GM23248 (cell line): Measurements from ENCODE around the gene CAB39.

ENCODE experiments used
- EZH2 ChIP-seq: fragments of 200-600 bp; sonication (generic); IDR thresholded peaks from 2 replicates; pipeline ENCODE4 v1.6.1; 2018; ENCODE audit warnings: antibody characterized with exemption, mild to moderate bottlenecking; ENCODE audit not compliant: insufficient read depth, poor library complexity, severe bottlenecking
- EZH2phosphoT487 ChIP-seq: fragments of 200-600 bp; sonication (generic); IDR thresholded peaks from 2 replicates; pipeline ENCODE4 v1.6.1; 2018; ENCODE audit warnings: antibody characterized with exemption, moderate library complexity, mild to moderate bottlenecking, low read depth; ENCODE audit not compliant: insufficient read depth

DNA sequence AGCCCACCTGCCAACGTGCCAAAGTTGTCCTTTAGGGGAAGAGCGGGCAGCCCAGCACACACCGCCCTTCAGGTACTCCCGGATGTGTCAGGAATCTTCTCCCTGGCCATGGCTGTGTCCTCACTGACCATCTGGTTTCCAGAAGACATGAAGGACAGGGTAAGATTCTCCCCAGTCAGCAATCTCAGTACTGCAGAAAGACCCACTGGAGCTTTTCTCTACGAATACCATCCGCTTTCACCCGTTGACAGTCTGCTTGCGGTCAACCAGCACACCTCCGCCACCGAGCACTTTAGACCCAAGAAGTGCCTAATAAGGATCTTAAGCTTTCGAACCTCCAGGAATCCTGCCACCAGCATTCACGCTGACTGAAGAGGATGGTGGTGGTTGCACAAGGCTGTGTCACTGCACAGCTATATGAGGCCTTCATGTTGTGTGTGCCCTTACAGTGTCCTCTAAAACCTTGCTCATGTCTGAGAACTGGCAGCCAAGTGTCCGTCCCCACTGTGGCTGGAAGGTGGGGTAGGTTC, 109.4 kb downstream of the CAB39 start:
- TF ChIP-seq EZH2phosphoT487 (no peak), EZH2 (no peak)
